Activated gamma-delta T cell (primary cell): ENCODE measurements around the gene SLC35A2.

Source experiments
- DNase-seq: peaks from one replicate; lab custom pipeline; 2025; lab: John Stamatoyannopoulos, UW
- total RNA-seq, 2 donors: gene quantifications; one replicate each; lab custom pipeline; 2026; lab: John Stamatoyannopoulos, UW

Gene SLC35A2
- 14.9 to 15.3 reads per million in 2 donors for total RNA-seq

GRCh38 chrX:48911412-48912182, at the start of gene SLC35A2:
Gene SLC35A2 (minus strand): TSS chrX:48911646. CDS start chrX:48911636, 10 bp downstream.
- DNase-seq = peak; percentile 65

DNA sequence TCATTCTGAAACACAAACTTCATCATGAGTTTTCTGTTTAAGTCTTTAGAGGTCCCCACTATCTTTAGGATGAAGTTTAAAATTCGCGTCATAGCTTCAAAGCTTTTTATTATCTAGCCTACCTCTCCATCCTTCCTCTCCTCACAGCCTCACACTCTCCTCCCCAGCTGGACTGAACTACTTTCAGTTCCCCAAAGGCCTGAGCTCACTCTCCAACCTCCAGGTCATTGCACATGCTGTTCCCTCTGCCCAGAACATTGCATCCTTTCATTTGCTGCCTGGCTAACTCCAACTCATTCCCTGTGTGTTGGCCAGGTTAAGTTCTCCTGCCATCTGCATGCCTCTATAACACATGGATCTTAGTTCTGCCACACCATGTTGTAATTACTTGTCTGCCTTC, 48.8 kb upstream of the SLC35A2 start:
- no peak for DNase-seq

DNA sequence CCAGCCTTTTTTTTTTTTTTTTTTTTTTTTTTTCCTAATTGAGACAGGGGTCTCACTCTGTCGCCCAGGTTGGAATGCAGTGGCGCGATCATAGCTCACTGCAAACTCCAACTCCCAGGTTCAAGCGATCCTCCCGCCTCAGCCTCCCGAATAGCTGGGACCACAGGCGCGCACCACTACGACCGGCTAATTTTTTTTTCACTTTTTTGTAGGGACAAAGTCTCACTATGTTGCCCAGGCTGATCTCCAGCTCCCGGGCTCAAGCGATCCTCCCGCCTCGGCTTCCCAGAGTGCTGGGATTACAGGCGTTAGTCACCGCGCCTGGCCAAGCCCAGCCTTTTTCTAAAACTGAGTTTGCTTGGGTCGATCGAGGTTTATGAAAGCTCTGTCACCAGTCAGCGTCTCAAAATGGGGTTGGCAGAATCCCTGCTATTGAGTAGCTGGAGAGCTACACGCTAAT, 47.2 kb upstream of the SLC35A2 start:
- no peak for DNase-seq

- DNase-seq = peak; percentile 89
These were observed 46.6 kb upstream of the SLC35A2 start for GRCh38 chrX:48957827-48958634.

DNA sequence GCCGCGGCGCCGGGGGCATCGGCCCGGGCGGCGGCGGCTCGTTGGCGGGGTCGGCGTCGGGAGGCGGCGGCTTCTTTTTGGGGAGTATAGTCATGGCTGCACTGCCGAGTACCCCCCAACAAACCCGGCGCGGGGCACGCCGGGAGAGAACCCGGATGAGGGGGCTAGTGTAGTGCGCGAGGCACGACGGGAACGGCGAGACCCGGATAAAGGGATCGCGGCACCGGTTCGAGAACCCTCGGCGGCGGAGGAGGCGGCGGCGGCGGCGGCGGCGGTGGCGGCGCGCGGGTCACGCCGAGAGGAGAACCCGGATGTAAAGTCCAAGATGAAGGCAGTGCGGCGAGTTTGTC, 46.0 kb upstream of the SLC35A2 start, which contains the start of gene OTUD5:
TSS of gene OTUD5 (minus strand) at position 131 of the 350 bp plus-strand sequence. CDS start at position 94, 37 bp downstream.
- peak; percentile 72 for DNase-seq

DNA sequence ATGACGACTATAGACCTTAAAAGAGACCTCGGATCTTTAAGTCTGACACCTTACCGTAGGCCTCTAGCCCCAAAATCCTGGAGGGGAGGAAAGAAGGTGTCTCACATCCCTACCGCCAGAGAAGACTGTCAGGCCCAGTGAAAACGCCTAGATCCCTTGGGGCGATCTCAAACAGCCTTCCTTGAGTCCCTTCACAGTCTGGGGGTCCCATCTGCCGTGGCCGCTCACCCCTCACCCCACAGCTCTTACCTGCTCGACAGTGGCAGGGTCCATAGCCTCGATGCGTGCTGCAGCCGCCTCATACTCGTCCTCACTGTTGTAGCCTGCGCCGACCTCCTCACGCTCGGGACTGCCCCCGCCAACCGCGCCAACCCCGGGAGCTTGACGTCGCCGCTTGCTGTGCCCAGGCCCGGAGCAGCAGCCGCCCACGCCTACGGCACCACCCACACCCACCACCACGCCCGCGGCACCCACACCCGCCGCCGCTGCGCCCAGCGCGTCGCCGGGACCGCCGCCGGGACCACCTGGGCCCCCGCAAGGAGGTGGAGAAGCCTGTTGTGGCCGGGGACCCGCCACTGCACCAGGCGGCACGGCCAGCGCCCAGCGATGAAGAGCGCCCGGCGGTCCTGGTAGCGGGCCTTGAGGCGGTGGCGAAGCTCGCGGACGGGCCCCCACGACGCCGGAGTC, 45.4 kb upstream of the SLC35A2 start:
- peak; percentile 58 for DNase-seq

DNA sequence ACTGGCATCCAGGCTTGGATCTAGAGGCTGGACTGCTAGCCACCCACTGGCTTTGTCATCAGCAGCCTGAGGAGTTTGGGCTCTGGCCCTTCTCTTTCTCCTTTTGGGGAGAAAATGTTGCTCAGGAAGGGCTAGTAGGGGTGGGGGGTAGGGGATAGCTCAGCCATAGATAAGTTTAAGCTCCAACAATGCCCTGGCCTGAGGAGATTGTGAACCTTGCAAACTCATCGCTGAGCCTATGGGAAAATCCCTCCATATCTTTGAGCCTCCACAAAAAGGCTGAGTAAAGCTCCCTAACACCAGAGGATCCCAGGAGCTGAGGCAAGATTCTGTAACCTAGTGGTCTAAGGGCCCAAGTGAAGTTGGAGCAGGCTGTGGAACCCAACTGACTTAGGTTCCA, 37.1 kb upstream of the SLC35A2 start:
- no peak for DNase-seq

GRCh38 chrX:48945517-48946348, 34.3 kb upstream of the SLC35A2 start:
- DNase-seq = no peak

DNA sequence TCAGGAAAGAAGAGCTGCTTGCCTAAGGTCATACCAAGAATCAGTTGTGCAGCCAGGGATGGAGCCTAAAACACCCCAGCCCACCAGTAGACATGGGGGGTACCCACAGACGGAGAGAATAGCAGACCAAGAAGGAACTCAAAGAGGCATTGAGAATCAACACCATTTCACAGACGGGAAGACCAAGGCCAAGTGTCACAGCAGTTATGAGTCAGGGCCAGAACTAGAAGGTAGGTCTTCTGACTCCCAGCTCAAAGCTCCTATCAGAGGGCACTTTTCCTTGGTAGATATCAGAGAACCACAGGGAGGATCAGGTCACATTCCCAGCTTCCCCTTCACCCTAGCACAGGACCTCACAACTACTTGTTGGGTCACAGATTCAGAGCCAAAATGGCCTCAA, 31.4 kb upstream of the SLC35A2 start:
- no peak for DNase-seq

DNA sequence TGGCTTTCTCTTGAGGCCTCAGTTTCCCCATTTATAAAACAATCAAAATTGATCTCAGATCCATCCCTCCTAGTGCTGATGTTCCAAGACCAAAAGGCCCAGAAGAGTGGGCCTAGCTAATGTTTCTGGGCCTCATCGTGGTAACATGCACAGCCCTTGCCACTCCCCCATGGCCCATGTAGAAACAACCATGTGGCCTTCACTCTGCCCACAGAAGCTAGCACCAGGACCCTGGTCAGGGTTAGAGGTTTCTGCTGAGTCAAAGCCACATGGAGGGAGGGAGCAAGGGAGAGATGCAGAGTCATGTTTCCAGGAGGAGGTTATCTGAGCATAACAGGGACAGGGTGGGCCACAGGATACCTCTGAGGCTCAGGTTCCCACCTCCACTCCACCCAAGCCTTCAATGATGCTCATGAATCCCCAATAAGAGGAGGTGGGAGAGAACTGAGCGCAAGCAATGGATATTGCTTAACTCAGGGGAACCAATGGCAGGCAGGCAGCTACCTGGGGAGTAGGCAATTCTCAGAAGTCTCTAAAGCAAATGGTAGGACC, 29.0 kb upstream of the SLC35A2 start:
- no peak for DNase-seq

DNA sequence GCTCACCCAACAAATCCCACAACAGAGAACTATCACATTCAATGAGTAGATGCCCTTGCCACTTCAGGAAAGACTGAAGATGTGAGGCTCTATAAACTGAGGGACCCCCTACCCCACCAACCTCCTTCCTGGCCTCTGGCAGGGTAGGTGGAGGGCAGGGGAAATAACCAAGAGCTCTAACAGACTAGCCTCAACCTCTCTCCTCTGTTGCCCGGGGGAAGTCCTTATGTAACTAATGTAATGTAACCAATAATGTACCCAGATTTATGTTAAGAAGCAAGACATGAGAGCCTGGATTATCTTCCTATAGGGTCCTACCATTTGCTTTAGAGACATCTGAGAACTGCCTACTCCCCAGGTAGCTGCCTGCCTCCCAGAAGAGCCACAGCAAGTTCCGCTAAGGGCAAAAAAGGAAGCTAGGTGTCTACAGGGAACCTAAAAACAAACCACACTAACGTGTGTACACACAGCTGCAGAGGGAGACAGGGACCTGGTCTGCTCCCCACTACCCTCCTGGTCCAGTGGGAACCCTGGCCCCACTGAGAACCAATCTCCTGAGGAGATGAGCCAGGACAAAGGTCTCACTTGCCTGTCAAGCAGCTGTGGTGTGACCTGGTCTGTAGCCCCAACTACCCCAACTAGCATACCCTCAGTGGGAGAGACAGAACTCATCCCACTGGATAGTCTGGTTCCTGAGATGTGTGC, 28.2 kb upstream of the SLC35A2 start:
- DNase-seq = no peak

DNA sequence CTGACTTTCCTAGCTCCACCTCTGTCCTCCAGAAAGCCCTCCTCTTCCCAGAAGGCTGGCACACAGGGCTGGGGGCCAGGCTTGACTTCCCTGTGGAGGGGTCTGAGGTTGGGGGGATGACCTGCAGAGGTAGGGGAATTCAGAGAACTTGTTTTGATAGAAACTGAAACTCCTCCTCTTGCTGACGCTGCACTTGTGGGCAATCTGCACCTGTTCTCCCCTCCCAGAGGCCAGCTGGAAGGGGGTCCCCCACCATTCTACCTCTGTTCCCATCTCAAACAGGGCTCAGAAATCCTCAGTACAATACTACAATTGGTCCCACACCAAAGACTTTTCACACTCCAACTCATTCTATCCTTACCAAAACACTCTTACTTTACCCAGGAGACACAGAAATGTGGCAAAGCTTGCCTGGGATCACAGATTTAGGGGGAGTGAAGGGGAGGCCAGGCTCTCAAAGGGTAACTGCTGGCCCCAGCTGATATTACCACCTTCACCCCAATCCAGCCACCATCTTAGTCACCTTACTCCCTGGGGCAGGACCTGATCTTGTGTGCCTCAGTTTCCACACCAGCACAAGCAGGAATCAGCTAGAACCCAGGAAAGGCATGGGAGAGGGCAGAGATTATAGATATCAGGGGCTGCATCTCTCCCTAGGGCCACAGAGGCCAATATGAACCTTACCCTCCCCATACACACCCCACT, 27.4 kb upstream of the SLC35A2 start:
- DNase-seq = no peak

GRCh38 chrX:48937054-48937907, 25.8 kb upstream of the SLC35A2 start:
- DNase-seq = peak; percentile 62

- DNase-seq = no peak
These were observed 25.1 kb upstream of the SLC35A2 start for GRCh38 chrX:48936429-48937053.

DNA sequence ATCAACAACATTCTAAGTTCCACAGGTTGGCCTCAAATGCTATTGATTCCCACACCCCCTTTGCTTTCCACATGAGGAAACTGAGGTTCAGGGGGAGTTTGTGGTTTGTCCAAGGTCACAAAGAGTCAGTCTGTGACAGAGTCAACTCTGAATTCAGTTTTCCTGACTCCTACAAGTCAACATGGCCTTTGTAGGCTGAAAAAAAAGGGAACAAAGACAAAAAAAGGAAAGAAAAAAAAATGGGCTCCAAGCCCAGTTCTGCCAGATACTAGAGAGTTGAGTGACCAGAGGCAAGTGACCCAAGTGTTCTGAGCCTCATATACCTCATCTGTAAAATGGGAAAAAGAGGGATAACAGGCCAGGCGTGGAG, 23.8 kb upstream of the SLC35A2 start:
- DNase-seq = no peak

GRCh38 chrX:48934581-48935300, 23.3 kb upstream of the SLC35A2 start:
- no peak for DNase-seq

DNA sequence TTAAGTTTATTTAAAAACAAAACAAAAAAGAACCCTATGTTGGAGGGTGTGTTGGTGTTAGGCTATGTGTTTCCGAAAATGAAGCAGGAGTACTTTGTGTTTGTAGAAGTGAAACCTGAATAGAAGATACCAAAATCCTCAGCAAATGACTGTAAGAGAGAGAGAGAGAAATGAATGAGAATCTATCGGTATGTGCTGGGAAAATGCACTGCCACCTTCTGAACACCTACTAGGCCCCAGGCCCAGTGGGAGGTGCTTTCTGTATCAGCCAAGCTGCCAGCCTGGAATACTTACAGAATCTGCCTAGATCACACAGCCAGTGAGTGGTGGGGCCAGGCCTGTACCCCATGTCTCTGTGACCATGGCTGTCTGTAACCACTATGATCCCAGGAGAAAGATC, 22.3 kb upstream of the SLC35A2 start:
- DNase-seq = no peak
